Measurements from ENCODE around the gene FBXO7.

- TF ChIP-seq, protein P1, sequence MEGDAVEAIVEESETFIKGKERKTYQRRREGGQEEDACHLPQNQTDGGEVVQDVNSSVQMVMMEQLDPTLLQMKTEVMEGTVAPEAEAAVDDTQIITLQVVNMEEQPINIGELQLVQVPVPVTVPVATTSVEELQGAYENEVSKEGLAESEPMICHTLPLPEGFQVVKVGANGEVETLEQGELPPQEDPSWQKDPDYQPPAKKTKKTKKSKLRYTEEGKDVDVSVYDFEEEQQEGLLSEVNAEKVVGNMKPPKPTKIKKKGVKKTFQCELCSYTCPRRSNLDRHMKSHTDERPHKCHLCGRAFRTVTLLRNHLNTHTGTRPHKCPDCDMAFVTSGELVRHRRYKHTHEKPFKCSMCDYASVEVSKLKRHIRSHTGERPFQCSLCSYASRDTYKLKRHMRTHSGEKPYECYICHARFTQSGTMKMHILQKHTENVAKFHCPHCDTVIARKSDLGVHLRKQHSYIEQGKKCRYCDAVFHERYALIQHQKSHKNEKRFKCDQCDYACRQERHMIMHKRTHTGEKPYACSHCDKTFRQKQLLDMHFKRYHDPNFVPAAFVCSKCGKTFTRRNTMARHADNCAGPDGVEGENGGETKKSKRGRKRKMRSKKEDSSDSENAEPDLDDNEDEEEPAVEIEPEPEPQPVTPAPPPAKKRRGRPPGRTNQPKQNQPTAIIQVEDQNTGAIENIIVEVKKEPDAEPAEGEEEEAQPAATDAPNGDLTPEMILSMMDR (IDR thresholded peaks at IDR 0.05; ENCODE audit: insufficient read depth, low read length) = no peak
- TF ChIP-seq REST (IDR thresholded peaks at IDR 0.05; ENCODE audit: insufficient replicate concordance, low read depth) (no peak), POLR2AphosphoS5 (IDR thresholded peaks at IDR 0.05; ENCODE audit: low read depth) (no peak), GABPA (IDR thresholded peaks at IDR 0.05; ENCODE audit: low read depth) (no peak), SPI1 (IDR thresholded peaks at IDR 0.05; ENCODE audit: borderline replicate concordance, low read depth) (no peak)
Observed at GRCh38 chr22:32527756-32528155, 53.1 kb downstream of the FBXO7 start.

Measured in HL-60 (cell line).